HUES6 (cell line): ENCODE data around the gene KIAA0930.

Experiments
- H3K27ac ChIP-seq: 2 replicates; pipeline ENCODE4 v1.7.0; 2013; ENCODE audit warnings: low read depth, mild to moderate bottlenecking, low read length, inconsistent platforms
- H3K27me3 ChIP-seq: 2 replicates; pipeline ENCODE4 v1.6.1; 2013; ENCODE audit warnings: low read length; ENCODE audit not compliant: control insufficient read depth, insufficient read depth
- H3K36me3 ChIP-seq: 2 replicates; pipeline ENCODE4 v1.6.1; 2013; ENCODE audit warnings: low read length; ENCODE audit not compliant: control insufficient read depth, insufficient read depth
- H3K4me1 ChIP-seq: 2 replicates; pipeline ENCODE4 v1.6.1; 2013; ENCODE audit warnings: low read length; ENCODE audit not compliant: control insufficient read depth, insufficient read depth
- H3K4me3 ChIP-seq: 2 replicates; pipeline ENCODE4 v1.5.1; 2013; ENCODE audit warnings: low read depth, low read length
- H3K9ac ChIP-seq: one replicate; pipeline ENCODE4 v1.6.1; 2013; ENCODE audit warnings: mild to moderate bottlenecking, low read length
- H3K9me3 ChIP-seq: 2 replicates; pipeline ENCODE4 v1.6.1; 2013; ENCODE audit warnings: low read depth, low read length; ENCODE audit not compliant: control insufficient read depth, insufficient read depth

Gene KIAA0930

DNA sequence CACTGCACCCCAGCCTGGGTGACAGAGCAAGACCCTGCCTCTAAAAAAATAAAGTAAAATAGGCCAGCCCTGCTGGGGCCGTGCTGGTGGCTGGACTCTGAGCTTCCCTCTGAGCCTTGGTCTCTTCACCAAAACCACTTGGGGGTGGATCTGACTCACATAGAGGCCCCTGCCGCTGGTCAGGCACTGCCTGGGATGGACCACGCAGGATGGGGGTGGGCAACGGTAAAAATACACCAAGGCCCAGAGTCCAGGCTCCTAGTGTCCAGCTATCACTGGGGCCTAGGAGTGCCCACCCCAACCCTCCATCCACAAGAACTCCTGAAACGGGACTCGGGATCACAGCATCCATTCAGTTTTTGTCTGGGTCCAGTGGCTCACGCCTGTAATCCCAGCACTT, 31.8 kb upstream of the KIAA0930 start:
- H3K4me1 ChIP-seq: peaks cover 18% of the 10 kb centered on the region
- H3K27ac ChIP-seq: no peak overlapping the region
- H3K4me3 ChIP-seq: no peak overlapping the region
- H3K9ac ChIP-seq: no peak overlapping the region
- no peaks in the 10 kb centered on the region for H3K9me3 ChIP-seq
- no peaks in the 10 kb centered on the region for H3K36me3 ChIP-seq
- peaks cover 18% of the 10 kb centered on the region for H3K27me3 ChIP-seq

DNA sequence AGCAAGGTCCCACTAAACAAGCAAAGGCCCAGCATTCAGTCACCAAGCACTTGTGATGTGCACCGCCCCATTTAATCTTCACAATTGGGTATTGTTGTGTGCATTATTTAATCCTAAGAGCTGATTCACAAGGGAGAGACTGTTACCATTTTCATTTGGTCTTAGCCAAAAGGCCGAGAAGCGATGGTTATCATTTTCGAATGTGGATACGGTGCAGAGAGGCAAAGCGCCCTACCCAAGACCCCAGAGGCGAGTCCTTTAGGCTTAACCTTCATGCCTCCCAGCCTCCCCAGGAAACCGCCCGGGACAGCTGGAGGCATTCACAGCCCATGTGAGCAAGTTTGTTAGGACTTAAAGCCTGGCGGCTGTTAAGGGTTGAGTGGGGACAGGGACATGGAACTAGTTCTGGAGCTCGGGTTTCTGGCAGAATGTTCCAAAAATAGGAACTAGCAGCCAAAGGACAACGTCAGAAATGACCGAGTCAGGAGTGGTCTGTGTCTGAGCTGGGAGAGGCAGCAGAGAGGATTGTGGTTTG, 31.0 kb upstream of the KIAA0930 start:
- Histone ChIP-seq H3K4me3 (no peak overlapping the region), H3K9ac (no peak overlapping the region), H3K27ac (no peak overlapping the region), H3K9me3 (no peaks in the 10 kb centered on the region), H3K4me1 (peaks cover 18% of the 10 kb centered on the region), H3K27me3 (peaks cover 18% of the 10 kb centered on the region), H3K36me3 (no peaks in the 10 kb centered on the region)

DNA sequence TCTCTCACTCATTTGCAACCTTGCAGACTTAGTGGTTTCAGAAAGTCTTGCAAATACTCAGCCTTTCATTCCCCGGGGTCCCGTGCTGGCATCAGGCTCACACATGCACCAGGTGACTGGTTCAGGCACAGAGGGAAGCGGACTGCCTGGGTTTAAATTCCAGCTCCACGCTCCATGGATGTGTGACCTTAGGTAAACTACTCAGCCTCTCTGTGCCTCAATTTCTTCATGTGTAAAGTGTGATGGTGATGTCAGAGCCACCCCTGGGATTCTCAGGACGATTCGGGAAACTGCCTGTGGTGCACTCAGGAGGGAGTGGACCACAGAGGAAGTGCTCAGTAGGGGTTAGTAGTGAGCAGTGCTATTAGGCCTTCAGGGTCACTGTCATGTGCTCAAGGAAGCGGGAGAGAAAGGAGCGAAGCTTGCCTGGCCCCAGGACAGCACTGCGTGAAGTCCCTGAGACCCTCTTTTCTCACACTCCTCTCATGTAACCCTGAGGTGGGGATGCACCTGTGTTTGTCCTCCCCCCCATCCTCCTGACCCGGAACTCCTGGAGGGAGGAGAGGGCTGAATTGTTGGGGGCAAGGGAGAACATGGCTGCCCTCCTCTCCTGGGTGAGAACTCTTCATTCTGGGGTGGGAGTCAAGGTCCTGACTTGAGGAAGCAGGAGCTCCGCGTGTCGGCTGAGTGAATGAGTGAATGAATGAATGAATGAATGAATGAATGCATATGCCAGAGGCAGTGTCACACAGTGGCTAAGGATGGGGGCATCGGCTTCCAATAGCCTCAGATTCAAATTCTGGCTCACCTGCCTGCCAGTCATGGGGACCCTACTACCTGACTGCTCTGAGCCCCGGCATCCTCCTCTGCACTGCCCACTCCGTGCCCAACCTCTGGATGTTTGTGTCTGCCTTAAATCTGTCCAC, 29.7 kb upstream of the KIAA0930 start:
- peaks cover 18% of the 10 kb centered on the region for H3K27me3 ChIP-seq
- no peak overlapping the region for H3K9ac ChIP-seq
- no peaks in the 10 kb centered on the region for H3K9me3 ChIP-seq
- H3K27ac ChIP-seq: no peak overlapping the region
- H3K4me1 ChIP-seq: peaks cover 18% of the 10 kb centered on the region
- H3K4me3 ChIP-seq: no peak overlapping the region
- no peaks in the 10 kb centered on the region for H3K36me3 ChIP-seq

DNA sequence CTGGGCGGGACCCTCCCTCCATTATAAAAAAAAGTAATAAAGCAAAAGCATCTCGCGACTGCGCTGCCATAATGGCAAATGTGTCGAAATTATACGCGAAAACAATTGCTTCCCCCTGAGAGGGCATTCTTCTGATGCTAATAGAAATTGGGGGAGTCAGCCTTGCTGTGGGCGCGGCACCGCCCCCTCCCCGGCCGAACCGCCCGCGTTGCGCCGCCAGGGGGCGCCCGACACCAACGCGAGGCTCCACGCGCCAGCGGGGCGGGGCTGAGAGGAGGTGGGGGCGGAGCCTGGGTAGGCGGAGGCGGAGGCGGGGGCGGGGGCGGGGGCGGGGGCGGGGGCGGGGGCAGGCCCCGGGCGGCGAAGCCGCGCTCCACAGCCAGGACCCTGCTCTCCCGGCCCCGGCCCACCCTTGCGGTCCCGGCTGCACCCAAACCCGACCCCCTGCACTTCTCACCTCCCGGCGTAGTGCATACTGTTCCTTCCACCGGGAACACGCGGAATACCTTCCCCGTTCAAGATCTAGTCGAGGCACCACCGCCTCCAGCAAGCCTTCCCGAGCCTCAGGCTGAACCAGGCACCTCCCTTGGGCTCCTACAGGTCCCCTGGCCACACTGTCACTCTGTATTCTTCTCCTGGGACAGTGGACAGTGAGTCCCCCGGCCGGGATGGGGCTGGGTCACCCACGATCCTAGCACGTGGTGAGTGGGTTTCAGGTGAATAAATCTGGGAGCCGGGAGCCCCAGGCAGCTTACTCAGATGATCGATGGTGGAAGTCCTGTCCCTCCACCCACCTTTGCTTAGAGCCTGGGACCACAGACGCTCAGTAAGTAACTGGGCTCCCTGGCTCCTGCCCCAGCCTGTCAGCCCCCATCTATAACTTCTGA, 28.5 kb upstream of the KIAA0930 start:
- Histone ChIP-seq H3K9ac (peak overlapping the region; percentile 80), H3K4me3 (peak overlapping the region; percentile 81), H3K9me3 (no peaks in the 10 kb centered on the region), H3K27ac (no peak overlapping the region; the same call in 1 of the 2 replicates), H3K36me3 (no peaks in the 10 kb centered on the region), H3K27me3 (peaks cover 18% of the 10 kb centered on the region), H3K4me1 (peaks cover 18% of the 10 kb centered on the region)

DNA sequence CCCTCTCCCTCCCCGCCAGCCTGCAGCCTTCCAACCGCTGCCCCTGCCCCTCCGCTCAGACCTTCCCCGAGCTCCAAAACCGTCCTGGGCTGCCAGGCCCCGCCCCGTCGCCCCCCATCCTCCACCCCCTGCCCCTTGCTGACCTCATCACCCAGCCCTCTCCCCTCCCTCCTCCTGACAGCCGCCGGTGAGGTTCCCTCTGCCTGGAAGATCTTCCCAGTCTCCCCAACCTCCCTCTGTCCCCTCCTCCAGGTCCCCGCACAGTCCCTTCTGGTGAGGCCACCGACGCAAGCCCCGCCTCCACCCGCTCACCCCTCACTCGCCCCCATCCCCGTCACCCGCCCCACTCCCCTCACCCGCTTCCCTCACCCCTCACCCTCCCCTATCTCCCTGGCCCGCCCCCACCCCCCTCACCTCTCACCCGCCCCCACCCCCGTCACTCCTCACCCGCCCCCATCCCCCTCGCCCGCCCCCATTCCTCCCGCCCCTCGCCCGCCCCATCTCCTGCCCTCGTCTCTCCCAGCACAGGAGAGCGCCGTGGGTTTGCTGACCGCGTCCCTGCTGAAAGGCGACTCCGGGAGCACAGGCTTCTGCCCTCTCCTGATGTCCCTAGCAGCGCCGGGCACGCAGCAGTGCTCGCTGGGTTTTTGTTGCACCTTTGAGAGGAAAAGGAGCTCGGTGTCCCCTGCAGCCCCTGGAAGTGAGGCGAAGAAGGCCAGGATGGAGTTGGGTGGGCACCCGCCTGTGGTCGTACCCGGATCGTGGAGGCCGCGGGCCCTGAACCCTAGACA, 27.7 kb upstream of the KIAA0930 start:
- no peaks in the 10 kb centered on the region for H3K9me3 ChIP-seq
- no peaks in the 10 kb centered on the region for H3K36me3 ChIP-seq
- H3K4me3 ChIP-seq: peak overlapping the region; percentile 75
- peaks cover 18% of the 10 kb centered on the region for H3K4me1 ChIP-seq
- H3K27me3 ChIP-seq: peaks cover 21% of the 10 kb centered on the region
- H3K9ac ChIP-seq: peak overlapping the region; percentile 80
- H3K27ac ChIP-seq: no peak overlapping the region; the same call in 1 of the 2 replicates

DNA sequence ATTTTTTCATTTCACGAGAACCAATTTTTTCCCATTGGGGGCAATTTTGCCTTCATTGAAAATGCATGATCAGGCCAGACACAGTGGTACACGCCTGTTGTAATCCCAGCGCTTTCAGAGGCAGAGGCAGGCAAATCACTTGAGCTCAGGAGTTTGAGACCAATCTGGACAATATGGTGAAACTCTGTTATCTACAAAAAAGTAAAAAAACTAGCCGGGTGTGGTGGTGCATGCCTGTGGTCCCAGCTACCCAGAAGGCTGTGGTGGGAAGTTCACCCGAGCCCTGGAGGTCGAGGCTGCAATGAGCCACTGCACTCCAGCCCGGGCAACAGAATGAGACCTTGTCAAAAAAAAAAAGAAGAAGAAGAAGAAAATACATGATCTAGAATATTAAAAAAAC, 24.8 kb upstream of the KIAA0930 start:
- H3K9me3 ChIP-seq: no peaks in the 10 kb centered on the region
- no peak overlapping the region for H3K27ac ChIP-seq
- H3K4me3 ChIP-seq: no peak overlapping the region
- H3K4me1 ChIP-seq: peaks cover 13% of the 10 kb centered on the region
- H3K9ac ChIP-seq: no peak overlapping the region
- H3K36me3 ChIP-seq: no peaks in the 10 kb centered on the region
- H3K27me3 ChIP-seq: peaks cover 25% of the 10 kb centered on the region

DNA sequence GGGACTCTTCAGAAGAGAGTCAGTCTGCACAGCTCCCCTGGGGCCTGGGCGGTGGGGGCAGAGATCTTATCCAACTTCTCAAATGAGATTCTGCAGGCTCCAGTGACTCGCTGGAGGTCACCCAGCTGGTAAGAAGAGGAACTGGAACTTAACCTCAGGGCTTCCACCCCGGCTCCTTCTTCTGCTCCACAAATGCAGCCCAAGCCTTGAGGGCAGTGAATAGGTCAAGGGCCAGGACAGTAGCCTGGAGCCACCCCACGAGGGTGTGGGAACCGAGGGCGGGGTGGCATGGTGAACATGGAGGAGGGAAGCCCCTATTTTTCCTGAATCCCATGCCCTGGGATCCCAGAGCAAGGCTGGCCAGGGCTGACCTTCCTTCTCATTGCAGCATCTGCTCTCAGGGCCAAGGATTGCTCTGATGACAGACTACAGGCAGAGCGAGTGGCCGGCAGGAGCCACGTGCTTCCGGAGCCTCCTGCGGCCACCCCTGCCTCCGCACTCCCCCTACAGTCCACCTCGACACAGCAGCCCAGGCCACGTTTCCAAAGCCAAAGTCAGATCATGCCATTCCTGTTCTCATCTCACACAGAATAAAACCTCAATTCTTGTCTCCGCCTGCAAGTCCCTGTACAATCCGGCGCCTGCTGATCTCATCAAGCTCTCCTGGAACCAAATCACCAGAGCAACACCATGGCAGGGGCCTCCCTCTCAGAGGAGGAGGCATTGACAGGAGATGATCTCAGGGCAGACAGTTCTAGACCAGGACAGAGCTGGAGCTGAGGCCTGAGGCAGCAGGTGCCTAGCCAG, 23.0 kb upstream of the KIAA0930 start:
- Histone ChIP-seq H3K36me3 (no peaks in the 10 kb centered on the region), H3K4me3 (no peak overlapping the region), H3K4me1 (no peaks in the 10 kb centered on the region), H3K27ac (no peak overlapping the region), H3K27me3 (peaks cover 12% of the 10 kb centered on the region; the same call in 1 of the 2 replicates), H3K9me3 (no peaks in the 10 kb centered on the region), H3K9ac (no peak overlapping the region)

DNA sequence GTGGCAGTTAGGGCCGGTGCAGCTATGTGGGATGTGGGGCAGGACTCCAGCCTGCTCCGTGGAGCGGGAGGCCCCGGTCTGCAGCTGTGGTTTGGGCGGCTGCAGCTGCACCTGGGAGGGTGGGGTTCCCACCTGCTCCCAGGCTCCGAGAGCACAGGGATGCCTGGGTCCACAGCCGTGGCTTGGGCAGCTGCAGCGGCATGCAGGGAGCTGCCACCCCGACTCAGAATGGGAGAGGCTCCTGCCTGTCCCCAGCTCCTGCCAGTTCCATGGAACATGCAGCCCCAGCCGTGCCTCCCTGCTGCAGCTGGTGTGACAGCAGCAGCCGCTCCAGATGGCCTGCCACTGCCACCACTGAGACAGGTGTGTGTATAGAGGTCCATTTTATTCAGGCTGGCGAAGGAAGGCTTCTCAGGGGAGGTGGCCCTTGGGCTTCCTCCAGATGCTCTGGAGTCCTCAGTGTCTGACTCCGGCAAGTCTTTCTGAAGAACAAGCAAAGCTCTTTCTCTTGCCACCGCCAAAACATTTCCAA, 22.3 kb upstream of the KIAA0930 start:
- Histone ChIP-seq H3K9me3 (no peaks in the 10 kb centered on the region), H3K27me3 (peaks cover 12% of the 10 kb centered on the region; the same call in 1 of the 2 replicates), H3K27ac (no peak overlapping the region), H3K4me1 (no peaks in the 10 kb centered on the region), H3K36me3 (no peaks in the 10 kb centered on the region), H3K4me3 (no peak overlapping the region), H3K9ac (no peak overlapping the region)

DNA sequence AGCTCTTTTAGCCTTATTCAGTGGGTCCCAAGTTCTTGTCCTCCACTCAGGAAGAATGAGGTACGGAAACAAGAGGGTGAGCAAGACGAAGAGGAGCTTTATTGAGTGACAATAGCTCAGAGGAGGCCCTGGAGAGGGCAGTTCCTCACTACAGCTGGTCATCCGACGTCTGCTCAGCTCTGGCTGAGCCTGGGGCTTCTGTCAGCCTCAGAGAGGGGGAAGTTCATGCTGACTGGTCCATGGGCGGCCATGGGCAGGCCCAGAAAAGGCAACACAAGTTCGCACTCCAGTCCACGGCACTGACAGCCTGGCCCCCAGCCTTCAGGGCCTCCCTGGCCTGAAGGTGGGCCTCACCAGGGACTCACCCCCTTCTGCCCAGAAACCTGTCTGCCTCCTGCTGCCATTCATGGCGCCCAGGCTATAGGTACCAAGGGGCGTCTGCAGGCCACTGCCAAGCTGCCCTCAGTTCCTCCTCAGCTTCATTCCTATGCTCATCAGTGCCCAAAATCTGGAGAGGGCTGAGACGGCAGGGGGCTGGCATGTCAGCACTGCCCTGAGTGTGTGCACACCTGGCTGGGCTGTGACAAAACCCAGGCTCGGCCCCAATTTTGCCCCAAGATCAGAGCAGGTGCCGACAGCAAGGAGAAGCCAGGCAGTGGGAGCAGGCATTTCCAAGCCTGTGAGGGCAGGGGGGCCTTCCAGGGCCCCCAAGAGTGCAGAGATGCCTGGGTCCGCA, 21.7 kb upstream of the KIAA0930 start:
- no peak overlapping the region for H3K9ac ChIP-seq
- H3K4me3 ChIP-seq: no peak overlapping the region
- H3K27ac ChIP-seq: no peak overlapping the region
- no peaks in the 10 kb centered on the region for H3K36me3 ChIP-seq
- no peaks in the 10 kb centered on the region for H3K4me1 ChIP-seq
- H3K27me3 ChIP-seq: peaks cover 12% of the 10 kb centered on the region; the same call in 1 of the 2 replicates
- H3K9me3 ChIP-seq: peaks cover under 1% of the 10 kb centered on the region; the same call in 1 of the 2 replicates
